Measurements from ENCODE around the gene ZNF692. TPM values are rescaled to one million over a fixed set of nuclear protein-coding genes. Genes with fewer than 3 reads are reported as not detected.

Gene ZNF692
- total and polyA plus RNA-seq, 2 of the 13 experiments (the other 11 are each of a cell fraction or from before 2014, with no cell fraction given) = 27.3 to 45.8 TPM

GRCh38 chr1:248828845-248829244 lies 30.0 kb downstream of the ZNF692 start (continued):
- TF ChIP-seq CREB3 (CRISPR knock-in tag; IDR thresholded peaks at IDR 0.05) (no peak), JUN (CRISPR knock-in tag; IDR thresholded peaks at IDR 0.05) (0 out of 2 replicates have a peak, but pooled peaks have one; percentile 28), NFE2 (CRISPR knock-in tag; IDR thresholded peaks at IDR 0.05) (no peak), ZSCAN5A (CRISPR knock-in tag; IDR thresholded peaks at IDR 0.05; ENCODE audit: borderline replicate concordance) (no peak), FOXK2 (IDR thresholded peaks at IDR 0.05) (peak; percentile 52; the same call in 1 of the 2 replicates), GABPA (IDR thresholded peaks at IDR 0.05; ENCODE audit: low read depth, low read length) (no peak), GABPA (CRISPR knock-in tag; IDR thresholded peaks at IDR 0.05; ENCODE audit: low read depth) (0 out of 2 replicates have a peak, but pooled peaks have one; percentile 18), SOX6 (IDR thresholded peaks at IDR 0.05) (no peak), SOX6 (CRISPR knock-in tag; IDR thresholded peaks at IDR 0.05) (peak; percentile 68; the same call in 1 of the 2 replicates), ATF4 (CRISPR knock-in tag; IDR thresholded peaks at IDR 0.05) (peak in 1 of 2 experiments; percentile 51; a peak in 2 of 4 replicates), ATF6 (CRISPR knock-in tag; conservative IDR thresholded peaks at IDR 0.05) (no peak), TCF12 (IDR thresholded peaks at IDR 0.05) (no peak), TCF12 (CRISPR knock-in tag; IDR thresholded peaks at IDR 0.05) (no peak), YEATS2 (CRISPR knock-in tag; IDR thresholded peaks at IDR 0.05; ENCODE audit: borderline replicate concordance) (peak; percentile 26; the same call in 1 of the 2 replicates), ARID5B (CRISPR knock-in tag; IDR thresholded peaks at IDR 0.05) (peak; percentile 85), SOX5 (CRISPR knock-in tag; IDR thresholded peaks at IDR 0.05; ENCODE audit: borderline replicate concordance) (peak; percentile 73; the same call in 1 of the 2 replicates), RARA (CRISPR knock-in tag; IDR thresholded peaks at IDR 0.05) (peak; percentile 68)

All from HepG2 (cell line).